Measurements from ENCODE around the gene ABCA6.
"Not testable (repeated sequence)": the region's sequence is repeated elsewhere in the genome, so short reads cannot be mapped to it uniquely, and the experiment has no call there.

ABCA6 gene, protein sequence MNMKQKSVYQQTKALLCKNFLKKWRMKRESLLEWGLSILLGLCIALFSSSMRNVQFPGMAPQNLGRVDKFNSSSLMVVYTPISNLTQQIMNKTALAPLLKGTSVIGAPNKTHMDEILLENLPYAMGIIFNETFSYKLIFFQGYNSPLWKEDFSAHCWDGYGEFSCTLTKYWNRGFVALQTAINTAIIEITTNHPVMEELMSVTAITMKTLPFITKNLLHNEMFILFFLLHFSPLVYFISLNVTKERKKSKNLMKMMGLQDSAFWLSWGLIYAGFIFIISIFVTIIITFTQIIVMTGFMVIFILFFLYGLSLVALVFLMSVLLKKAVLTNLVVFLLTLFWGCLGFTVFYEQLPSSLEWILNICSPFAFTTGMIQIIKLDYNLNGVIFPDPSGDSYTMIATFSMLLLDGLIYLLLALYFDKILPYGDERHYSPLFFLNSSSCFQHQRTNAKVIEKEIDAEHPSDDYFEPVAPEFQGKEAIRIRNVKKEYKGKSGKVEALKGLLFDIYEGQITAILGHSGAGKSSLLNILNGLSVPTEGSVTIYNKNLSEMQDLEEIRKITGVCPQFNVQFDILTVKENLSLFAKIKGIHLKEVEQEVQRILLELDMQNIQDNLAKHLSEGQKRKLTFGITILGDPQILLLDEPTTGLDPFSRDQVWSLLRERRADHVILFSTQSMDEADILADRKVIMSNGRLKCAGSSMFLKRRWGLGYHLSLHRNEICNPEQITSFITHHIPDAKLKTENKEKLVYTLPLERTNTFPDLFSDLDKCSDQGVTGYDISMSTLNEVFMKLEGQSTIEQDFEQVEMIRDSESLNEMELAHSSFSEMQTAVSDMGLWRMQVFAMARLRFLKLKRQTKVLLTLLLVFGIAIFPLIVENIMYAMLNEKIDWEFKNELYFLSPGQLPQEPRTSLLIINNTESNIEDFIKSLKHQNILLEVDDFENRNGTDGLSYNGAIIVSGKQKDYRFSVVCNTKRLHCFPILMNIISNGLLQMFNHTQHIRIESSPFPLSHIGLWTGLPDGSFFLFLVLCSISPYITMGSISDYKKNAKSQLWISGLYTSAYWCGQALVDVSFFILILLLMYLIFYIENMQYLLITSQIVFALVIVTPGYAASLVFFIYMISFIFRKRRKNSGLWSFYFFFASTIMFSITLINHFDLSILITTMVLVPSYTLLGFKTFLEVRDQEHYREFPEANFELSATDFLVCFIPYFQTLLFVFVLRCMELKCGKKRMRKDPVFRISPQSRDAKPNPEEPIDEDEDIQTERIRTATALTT (N-terminal part only)

DNA sequence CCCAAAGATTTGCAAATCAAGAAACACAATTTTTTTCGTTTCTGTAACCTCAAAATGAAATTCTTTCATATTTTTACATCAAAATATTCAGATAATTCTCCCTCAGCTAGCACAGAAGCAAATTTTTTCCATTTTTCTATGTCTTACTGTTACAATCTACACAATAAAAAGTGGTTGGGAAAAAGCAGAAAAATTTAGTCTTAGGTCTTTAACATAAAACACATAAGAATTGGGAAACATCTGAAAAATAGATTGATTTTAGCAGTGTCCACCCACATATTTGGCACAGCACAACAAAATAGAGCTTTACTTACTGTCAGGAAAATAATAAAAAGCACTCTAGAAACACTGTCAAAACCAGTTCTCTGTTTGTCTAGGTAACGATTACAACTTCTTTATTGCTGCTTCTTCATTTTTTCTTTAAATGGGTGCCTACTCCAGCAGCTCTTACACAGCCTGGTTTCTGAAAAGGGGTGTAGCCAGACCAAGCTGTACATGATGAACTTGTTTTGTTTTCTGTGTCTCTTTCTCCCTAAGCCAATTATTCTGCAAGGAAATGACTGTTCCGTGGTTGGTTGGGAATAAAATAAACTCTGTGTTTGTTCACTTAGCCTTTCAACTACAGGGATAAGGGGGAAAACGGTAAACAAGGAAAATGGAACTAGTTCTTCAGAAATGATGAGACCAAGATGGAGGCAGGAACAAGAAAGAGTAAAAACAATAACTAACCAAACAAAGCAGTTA, at the start of gene ABCA6:
TSS of gene ABCA6 (minus strand) at position 465 of the 744 bp plus-strand sequence. CDS start 1,192 bp downstream, outside the sequence.
- no peak for DNase-seq (ENCODE audit: low spot score)

DNA sequence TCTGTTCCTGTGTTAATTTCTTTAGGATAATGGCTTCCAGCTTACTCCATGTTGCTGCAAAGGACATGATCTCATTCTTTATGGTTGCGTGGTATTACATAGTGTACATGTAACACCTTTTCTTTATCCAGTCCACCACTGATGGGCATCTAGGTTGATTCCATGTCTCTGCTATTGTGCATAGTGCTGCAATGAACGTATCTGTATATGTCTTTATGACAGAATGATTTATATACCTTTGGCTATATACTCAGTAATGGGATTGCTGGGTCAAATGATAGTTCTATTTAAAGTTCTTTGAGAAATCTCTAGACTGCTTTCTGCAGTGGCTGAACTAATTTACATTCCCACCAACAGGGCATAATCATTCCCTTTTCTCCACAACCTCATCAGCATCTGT, 47.1 kb upstream of the ABCA6 start:
- DNase-seq (ENCODE audit: low spot score): no peak

DNA sequence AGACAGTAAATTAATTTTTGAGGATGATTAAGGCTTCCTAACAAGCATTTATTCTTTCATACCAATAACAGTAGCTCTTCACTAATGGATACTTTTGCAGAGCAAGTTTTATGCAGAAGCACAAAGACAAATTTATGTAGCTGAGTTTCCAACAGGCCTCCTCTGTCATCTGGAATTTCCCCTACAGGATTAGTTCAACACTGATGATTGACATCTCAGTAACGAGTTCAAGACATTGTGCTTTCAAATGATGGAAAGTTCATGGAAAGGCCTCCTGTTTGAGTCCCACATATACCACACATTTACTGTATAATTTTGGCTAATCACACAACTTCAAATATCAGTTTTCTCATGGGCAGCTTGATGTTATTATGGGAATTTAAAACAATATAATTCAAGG, 46.4 kb upstream of the ABCA6 start:
- no peak for DNase-seq (ENCODE audit: low spot score)

DNA sequence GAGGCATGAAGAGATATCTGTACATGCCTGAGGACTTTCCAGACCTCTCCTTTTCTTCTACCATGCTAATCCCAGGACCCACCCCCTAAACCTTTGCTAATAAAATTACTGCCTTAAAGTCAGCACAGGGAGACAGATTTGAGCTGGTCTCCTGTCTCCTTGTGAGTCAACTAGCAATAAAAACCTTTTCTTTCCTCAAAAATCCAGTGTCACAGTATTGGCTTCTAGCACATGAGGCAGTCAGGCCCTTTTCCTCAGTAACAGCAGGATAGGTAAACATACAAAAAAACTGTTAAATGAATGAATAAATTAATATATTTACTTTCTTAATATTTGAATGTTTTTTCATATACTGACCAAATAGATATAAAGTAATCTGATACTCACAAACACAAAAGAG, 45.6 kb upstream of the ABCA6 start:
- DNase-seq (ENCODE audit: low spot score): no peak

DNA sequence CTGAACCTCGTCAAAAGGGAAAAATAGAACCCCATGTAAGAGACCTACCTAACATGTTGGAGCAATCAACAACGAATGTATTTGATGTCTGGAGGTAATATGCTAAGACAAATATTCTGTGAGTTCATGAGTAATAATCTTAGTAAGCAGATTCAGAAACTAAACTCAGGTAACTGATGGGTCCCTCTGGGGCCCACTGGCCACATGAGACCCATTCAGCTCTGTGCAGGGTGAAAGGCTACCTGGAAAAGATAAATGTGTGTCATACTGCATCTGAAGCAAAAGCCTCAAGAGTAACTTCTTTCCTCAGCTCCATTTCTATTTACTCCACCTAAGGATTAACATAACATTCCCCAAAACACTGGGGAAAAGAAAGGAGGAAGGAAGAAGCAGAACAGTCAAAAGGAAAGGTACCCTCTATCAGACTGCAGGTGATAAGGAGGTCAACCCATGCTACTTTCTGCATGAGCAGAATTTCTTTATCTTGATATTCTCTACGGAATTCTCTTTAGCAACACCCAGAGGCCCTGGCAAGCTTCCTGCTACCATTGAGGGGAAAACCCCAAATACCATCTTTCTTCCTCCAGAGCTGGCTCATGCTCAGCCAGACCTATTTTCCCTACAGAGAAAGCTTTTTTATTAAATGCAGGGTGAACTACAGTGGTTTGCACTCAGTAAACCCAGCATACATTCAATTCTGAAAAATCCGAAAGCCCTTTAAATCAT, 37.7 kb upstream of the ABCA6 start:
- no peak for DNase-seq (ENCODE audit: low spot score)

DNA sequence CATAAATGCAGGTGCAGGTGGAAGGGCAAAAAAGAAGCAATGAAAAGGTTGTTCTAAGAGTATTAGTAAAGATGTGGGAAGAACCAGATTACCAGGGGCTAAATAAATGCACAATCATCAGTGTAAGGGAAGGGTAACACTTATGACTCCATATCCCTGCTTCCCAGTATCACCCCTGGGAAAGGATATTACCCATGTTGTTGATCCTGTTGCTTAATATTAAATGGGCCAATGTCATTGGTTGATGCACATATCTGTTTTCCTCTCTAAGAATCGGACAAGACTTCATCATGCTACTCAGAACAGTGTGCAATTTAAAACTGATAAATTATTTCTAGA, 34.7 kb upstream of the ABCA6 start:
- DNase-seq (ENCODE audit: low spot score): no peak

DNA sequence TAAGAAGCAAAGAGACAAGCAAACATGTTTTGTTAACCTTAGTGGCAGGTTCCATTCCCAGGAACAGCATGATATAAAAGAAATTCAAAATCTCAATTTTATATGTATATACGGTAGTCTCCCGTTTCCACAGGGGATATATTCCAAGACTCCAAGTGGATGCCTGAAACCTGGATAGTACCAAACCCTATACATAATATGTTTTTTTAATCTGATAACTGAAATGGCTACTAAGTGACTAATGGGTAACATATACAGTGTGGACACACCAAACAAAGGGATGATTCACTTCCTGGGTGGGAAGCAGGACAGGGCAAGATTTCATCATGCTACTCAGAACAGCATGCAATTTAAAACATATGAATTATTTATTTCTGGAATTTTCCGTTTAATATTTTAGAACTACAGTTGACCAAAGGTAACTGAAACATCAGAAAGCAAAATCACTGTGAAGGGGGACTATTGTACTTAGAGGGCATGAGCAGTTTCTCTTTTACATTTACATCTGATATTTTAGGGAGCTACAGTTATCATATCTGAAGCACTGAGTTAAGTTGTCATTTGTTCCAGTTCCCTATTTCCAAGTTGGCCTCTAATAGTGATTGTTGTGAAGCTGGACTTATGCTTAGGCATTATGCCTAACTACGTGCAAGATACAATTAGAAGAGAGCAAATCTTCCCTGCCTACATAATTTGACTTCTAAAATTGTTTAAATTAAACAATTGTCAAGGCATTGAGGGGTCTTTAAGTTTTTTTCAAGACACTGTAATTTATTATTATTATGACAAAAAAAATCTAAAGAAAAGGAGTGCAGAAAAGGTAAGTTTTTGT, 34.1 kb upstream of the ABCA6 start:
- no peak for DNase-seq (ENCODE audit: low spot score)

DNA sequence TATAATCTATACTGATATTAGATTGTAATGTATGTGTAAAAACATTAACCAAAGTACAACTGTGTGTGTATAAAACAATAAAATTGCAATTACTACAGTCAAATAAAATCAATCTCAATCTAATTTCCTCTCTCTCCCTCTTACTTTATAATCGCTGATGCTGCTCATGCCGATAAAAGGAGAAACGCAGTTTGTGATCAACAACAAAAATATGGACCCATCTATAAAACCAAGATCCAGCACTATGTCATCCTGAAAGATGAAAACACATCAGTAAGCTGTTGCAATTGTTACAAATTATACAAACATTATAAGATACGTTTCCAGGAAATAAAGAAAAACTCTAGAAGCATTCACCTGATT, 33.5 kb upstream of the ABCA6 start:
- no peak for DNase-seq (ENCODE audit: low spot score)

DNA sequence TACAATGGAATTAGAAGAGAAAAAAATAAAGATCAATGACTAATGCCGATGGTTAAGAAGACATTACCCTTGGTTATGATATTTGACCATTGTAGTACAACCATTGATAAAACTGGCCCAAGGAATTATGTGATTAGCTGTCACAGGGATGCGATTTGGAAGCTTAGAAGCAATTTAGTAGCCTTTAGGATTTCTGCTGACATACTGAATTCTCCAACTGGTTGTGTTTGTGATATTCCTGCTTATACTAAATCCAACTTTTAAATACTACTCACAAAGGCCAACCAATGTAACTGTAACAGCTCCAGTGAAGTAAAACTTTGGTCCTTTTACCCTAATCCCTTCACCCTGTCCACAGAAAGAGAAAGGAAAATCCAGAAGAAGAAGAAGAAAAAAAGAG, 31.4 kb upstream of the ABCA6 start:
- no peak for DNase-seq (ENCODE audit: low spot score)

DNA sequence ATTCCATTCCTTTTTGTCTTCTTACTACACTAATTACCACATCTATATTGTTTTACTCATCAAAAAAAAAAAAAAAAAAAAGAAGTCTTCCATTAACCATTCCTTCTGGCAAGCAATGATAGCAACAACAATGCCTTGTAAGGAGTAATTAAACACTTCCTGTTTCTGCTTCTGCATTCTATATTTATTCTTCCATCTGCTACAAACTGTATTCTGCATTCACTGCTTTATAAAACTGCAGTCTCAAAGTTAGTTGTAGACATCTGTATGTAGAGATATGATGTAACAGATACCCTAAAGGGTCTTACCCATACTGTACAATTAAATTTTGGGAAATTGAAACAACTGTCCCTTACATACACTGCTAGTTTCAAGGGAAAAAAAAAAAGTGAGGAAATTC, 28.7 kb upstream of the ABCA6 start:
- DNase-seq (ENCODE audit: low spot score): no peak

DNA sequence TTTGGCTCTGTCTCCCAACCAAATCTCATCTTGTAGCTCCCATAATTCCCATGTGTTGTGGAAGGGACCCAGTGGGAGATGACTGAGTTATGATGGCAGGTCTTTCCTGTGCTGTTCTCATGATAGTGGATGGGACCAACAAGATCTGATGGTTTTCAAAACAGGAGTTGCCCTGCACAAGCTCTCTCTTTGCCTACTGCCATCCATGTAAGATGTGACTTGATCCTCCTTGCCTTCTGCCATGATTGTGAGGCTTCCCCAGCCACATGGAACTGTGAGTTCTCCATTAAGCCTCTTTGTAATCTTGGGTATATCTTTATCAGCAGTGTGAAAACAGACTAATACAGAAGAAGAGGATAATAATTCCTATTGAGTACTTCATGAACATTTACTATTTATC, 26.9 kb upstream of the ABCA6 start:
- not testable (repeated sequence) for DNase-seq (ENCODE audit: low spot score)

DNA sequence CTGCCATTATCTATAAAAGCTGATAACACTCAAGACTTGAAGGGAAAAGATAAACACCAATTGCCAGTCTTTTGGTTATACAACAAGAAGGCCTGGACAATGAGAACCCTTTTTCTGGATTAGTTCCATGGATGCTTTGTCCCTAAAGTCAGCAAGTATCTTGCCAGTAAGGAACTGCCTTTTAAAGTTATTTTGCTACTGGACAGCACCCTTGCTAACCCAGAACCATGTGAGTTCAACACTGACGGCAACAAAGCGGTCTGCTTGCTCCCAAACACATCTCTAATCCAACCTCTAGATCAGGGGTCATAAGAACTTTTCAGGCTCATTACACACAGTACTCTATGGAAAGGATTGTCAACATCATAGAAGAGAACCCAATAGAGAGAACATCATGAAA, 25.3 kb upstream of the ABCA6 start:
- no peak for DNase-seq (ENCODE audit: low spot score)

DNA sequence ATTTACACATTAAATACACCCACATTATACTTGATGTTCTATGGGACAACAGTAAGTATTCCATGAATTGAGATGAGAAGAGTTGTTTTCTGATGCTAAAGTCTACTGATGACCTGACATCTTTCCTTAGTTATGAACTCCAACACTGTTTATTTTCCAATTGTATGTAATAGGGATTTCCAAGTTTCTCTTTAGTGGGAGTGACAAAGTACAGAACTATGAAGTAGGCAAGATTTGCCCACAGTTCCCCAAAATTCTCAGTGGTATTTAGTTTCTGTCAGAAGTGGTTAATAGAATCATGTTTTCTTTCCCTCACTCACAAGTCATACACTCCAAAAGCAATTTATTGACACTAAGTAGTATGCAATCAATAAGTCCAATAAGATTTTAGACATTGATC, 22.5 kb upstream of the ABCA6 start:
- DNase-seq (ENCODE audit: low spot score): no peak

DNA sequence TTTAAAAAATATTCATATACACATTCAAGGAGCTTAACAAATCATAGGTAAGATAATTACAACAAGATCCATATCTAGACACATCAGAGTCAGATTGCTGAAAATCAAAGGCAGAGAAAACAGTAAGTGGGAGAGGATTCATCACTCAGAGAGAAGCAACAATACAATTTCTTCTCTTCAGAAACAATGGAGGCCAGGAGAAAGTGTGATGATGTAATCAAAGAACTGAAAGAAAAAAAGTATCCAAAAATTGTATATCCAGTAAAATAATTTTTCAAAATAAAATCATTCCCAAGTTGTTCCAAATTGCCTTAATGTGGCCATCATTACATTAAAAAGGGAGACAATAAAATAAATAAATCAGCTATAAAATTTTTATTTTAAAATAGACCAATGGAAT, 17.7 kb upstream of the ABCA6 start:
- no peak for DNase-seq (ENCODE audit: low spot score)

DNA sequence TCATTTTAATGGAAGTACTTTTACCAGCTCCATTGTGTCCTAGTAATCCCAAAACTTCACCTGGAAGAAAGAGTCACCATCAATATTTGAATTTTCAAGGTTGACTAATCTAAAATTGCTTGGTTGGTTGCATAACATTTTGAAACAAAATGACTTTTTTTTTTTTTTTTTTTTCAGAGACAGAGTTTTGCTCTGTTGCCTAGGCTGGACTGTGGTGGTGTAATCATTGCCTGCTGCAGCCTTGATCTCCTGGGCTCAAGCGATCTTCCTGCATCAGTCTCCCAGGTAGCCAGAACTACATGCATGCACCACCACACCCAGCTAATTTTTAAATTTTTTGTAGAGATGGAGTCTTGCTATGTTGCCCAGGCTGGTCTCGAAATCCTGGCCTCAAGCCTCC, 12.6 kb upstream of the ABCA6 start:
- DNase-seq (ENCODE audit: low spot score): no peak

DNA sequence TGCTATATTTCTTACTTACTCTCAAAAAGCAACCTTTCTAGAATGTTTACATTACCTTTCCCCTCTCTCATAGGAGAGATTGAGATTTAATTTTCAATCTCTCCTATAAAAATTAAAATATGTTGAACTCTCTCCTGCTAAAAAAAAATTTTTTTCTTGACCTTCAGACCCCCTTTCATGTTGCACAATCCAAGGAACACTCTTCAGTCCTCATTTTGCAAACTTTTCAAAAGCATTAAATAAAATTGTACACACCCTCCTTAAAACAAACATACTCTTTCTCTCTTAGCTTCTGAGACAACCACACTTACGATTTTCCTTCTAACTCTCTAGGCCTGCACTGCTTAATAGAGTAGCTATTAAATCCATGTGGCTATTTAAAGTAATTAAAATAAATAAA, 8.6 kb upstream of the ABCA6 start:
- no peak for DNase-seq (ENCODE audit: low spot score)

DNA sequence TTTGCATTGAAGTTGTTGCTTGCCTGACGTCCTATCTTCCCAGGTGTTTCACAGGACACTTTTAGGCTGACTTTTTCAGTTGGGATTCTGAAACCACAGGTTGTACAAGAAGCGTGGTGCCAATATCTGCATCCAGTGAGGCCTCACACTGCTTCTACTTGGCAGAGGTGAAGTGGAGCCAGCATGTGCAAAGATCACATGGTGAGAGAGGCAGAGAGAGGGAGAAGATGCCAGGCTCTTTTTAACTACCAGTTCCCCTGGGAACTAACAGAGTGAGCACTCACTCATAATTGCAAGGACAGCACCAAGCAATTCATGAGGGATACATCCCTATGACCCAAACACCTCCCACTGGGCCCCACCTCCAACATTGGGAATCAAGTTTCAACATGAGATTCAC, 5.8 kb upstream of the ABCA6 start:
- DNase-seq (ENCODE audit: low spot score): no peak

DNA sequence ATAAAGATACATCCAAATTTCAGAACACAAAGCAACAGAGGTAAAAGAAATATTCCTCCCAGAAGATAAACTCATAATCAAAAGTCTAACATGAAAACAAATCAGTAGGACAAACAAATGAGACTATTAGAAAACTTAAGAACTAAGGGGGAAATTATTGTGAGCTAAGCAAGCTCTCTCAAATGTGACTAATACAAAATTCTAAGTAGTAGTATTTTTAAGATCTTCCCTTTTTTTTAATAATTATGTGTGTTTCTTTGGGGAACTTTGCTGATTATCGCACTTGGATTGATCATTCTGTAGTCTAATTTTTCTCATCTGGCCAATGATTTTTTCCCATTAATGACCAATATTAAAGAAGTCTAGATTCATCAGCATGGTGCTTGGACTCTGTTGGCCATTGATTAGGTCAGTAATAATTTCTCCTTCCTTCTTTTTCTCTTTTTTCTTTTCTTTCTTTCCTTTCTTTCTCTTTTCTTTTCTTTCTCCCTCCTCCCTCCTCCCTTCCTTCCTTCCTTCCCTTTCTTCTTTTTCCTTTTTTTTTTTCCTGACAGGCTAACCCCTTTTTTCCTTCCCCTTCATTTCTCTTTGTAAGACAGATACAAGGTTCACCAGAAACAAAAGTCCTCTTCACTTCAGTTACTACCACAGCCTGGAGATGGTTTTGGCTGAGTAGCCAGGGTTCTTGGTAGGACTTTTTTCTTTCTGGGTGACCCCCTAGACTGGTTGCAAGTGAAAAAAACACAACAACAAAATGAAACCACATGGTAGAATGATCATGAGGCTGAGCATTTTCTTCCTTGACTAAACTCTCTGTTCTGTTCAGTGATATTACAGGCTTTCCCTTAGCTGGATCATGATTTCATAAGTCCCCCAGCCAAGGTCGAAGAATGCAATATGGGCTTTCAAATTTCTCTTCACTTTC, 2.9 kb upstream of the ABCA6 start:
- DNase-seq (ENCODE audit: low spot score): no peak

DNA sequence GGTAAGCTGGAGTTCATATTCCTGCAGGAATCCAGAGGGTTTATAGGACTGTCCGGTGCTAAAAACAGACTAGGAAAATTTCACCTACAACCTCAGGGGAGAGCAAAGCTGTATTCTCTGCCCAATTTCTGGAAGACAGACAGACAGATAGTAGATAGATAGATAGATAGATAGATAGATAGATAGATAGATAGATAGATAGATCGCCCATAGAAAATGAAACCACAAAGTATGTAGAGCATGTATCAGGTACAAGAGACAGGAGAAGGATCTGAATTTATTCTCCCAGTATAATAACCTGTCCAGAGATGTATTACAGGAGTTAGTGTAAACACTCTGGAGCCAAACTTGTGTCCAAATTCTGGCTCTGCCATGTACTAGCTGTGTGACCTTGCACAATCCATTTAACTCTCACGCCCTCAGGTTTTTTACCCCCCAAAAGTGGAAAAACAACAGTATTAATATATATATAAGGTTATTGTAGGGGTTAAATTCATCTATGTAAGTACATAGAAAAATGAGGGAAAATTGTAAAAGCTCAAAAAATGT, 2.1 kb upstream of the ABCA6 start:
- DNase-seq (ENCODE audit: low spot score): no peak
